Breast epithelium (tissue), 3 donors: Measurements from ENCODE around the gene RPUSD1.

Experiments
- CTCF ChIP-seq, 3 donors: fragments of 450-650 bp; IDR thresholded peaks; one replicate each; pipeline ENCODE4 v1.5.1; 2016 to 2017; ENCODE audit warnings: antibody characterized with exemption in 3 of 3, mild to moderate bottlenecking in 3 of 3, moderate library complexity in 3 of 3
- POLR2AphosphoS5 ChIP-seq, 3 donors: sonication (generic); formaldehyde crosslinking; IDR thresholded peaks; one replicate each; pipeline ENCODE4 v1.6.1; 2017; ENCODE audit warnings: antibody characterized with exemption in 3 of 3

- TF ChIP-seq CTCF (IDR thresholded peaks at IDR 0.05) (no peak), POLR2AphosphoS5 (IDR thresholded peaks at IDR 0.05) (no peak)
These were observed 8.6 kb downstream of the RPUSD1 start for GRCh38 chr16:779561-779960.
